HG03039 (cell line): ENCODE results near the gene ERRFI1.

ENCODE experiments used
- ATAC-seq: cut with Tn5 transposase; IDR thresholded peaks from one replicate; pipeline ENCODE4 v1.9.1; 2021; ENCODE audit warnings: mild to moderate bottlenecking, moderate library complexity; ENCODE audit not compliant: unreplicated experiment

ERRFI1 gene

GRCh38 chr1:8020032-8020431 lies 6.1 kb downstream of the ERRFI1 start:
- no peak for ATAC-seq

GRCh38 chr1:8019229-8019620 lies 6.9 kb downstream of the ERRFI1 start:
- no peak for ATAC-seq

- no peak for ATAC-seq
Measured at GRCh38 chr1:8018492-8019228, 7.4 kb downstream of the ERRFI1 start.

GRCh38 chr1:8017495-8018197 lies 8.5 kb downstream of the ERRFI1 start:
- ATAC-seq = no peak

- no peak for ATAC-seq
Measured at GRCh38 chr1:8016895-8017241, 9.2 kb downstream of the ERRFI1 start.

GRCh38 chr1:8016210-8016894 lies 9.8 kb downstream of the ERRFI1 start:
- ATAC-seq = no peak

- ATAC-seq = no peak
Measured at GRCh38 chr1:8015809-8016165, 10.3 kb downstream of the ERRFI1 start.

- no peak for ATAC-seq
Measured at GRCh38 chr1:8015036-8015808, 10.9 kb downstream of the ERRFI1 start.

- no peak for ATAC-seq
Measured at GRCh38 chr1:8014381-8014988, 11.6 kb downstream of the ERRFI1 start.

GRCh38 chr1:8013800-8014199 lies 12.3 kb downstream of the ERRFI1 start:
- ATAC-seq = no peak

GRCh38 chr1:8013399-8013798 lies 12.7 kb downstream of the ERRFI1 start:
- ATAC-seq = no peak

- no peak for ATAC-seq
Measured at GRCh38 chr1:8012955-8013354, 13.2 kb downstream of the ERRFI1 start.

- ATAC-seq = no peak
Measured at GRCh38 chr1:8011923-8012858, 13.9 kb downstream of the ERRFI1 start.

GRCh38 chr1:8011016-8011415 lies 15.1 kb downstream of the ERRFI1 start:
- no peak for ATAC-seq

GRCh38 chr1:8010080-8010664 lies 15.9 kb downstream of the ERRFI1 start:
- ATAC-seq = no peak

GRCh38 chr1:8009043-8010002 lies 16.8 kb downstream of the ERRFI1 start:
- ATAC-seq = no peak

- no peak for ATAC-seq
Measured at GRCh38 chr1:8006037-8006963, 19.8 kb downstream of the ERRFI1 start.
